ENCODE results near the gene PRKG1.

- TF ChIP-seq, protein P1, sequence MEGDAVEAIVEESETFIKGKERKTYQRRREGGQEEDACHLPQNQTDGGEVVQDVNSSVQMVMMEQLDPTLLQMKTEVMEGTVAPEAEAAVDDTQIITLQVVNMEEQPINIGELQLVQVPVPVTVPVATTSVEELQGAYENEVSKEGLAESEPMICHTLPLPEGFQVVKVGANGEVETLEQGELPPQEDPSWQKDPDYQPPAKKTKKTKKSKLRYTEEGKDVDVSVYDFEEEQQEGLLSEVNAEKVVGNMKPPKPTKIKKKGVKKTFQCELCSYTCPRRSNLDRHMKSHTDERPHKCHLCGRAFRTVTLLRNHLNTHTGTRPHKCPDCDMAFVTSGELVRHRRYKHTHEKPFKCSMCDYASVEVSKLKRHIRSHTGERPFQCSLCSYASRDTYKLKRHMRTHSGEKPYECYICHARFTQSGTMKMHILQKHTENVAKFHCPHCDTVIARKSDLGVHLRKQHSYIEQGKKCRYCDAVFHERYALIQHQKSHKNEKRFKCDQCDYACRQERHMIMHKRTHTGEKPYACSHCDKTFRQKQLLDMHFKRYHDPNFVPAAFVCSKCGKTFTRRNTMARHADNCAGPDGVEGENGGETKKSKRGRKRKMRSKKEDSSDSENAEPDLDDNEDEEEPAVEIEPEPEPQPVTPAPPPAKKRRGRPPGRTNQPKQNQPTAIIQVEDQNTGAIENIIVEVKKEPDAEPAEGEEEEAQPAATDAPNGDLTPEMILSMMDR (IDR thresholded peaks at IDR 0.05), result no peak
- TF ChIP-seq EP300 (IDR thresholded peaks at IDR 0.05) (no peak), POLR2A (IDR thresholded peaks at IDR 0.05; ENCODE audit: low read depth) (no peak), POLR2AphosphoS5 (IDR thresholded peaks at IDR 0.05) (no peak)
Measured at GRCh38 chr10:51086710-51087109, 12.4 kb downstream of the PRKG1 start.

All from esophagus muscularis mucosa (tissue), 4 donors.